ENCODE results near the gene GOLGA6L2. TPM values are rescaled to one million over a fixed set of nuclear protein-coding genes. Genes with fewer than 3 reads are reported as not detected.

GOLGA6L2 gene
- total and polyA plus RNA-seq, 2 of the 8 experiments (the other 6 are each of a cell fraction or from before 2014, with no cell fraction given) = not detected

DNA sequence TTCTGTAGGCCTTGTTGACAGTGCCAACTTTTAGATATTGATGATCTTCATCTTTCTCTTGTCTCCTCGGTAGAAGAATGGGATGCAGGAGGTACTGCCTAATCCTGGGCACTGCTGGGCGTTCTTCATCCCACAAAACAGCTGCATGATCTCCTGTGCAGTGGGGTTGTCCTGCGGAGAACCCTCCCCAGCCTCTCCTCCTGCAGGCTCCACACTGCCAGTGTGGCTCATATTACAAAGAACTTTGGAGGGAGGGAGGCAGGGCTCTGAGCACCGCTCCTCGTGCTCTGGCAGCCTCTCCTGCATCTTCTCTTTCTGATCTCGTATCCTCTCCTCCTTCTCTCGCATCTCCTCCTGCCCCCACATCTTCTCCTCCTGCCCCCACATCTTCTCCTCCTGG lies 7.5 kb downstream of the GOLGA6L2 start:
- no peak overlapping the region for H3K23ac ChIP-seq (ENCODE audit: insufficient read length)
- H3K9ac ChIP-seq (replicated peaks in 1 of 4; ENCODE audit: extremely low read depth in 1 of 4, low read depth in 3 of 4, low read length in 3 of 4) = no peak overlapping the region
- no peak overlapping the region for H3K4me3 ChIP-seq (ENCODE audit: extremely low read depth in 1 of 4, insufficient read depth in 2 of 4, low read depth in 3 of 4, low read length in 4 of 4)
- H2BK12ac ChIP-seq (ENCODE audit: low read depth, low read length) = no peak overlapping the region
- TF ChIP-seq EZH2 (IDR thresholded peaks at IDR 0.05; ENCODE audit: low read depth, low read length, severe bottlenecking) = no peak
- H4K20me1 ChIP-seq (replicated peaks in 1 of 2; ENCODE audit: control insufficient read depth in 1 of 2, insufficient read depth in 2 of 2, low read length in 2 of 2) = no peaks in the 10 kb centered on the region
- H3K9me3 ChIP-seq (ENCODE audit: insufficient read depth in 2 of 2, low read depth in 1 of 2, low read length in 1 of 2) = peaks cover 19 to 44% of the 10 kb centered on the region in 2 experiments; a peak in 3 of 4 replicates
- no peak overlapping the region for H2AFZ ChIP-seq (ENCODE audit: low read length)
- H4K8ac ChIP-seq (ENCODE audit: extremely low read depth, insufficient read depth, low read length) = no peak overlapping the region
- no peaks in the 10 kb centered on the region for H3K4me1 ChIP-seq (replicated peaks in 1 of 4; ENCODE audit: control insufficient read depth in 3 of 4, insufficient read depth in 4 of 4, low read length in 3 of 4)
- H2BK120ac ChIP-seq (replicated peaks; ENCODE audit: low read depth, low read length) = no peak overlapping the region
- 86% methylated on average over 6 of the region's 7 CpGs; no CpG with 5 or more reads in 1 of the 2 experiments for WGBS, 2 experiments (ENCODE audit: extremely low coverage in 1 of 2, insufficient coverage in 1 of 2, insufficient read length in 1 of 2, insufficient replicate concordance in 2 of 2, low coverage in 1 of 2, low lambda C conversion rate in 2 of 2, missing lambda C conversion rate in 1 of 2)
- no peak overlapping the region for H2BK5ac ChIP-seq (ENCODE audit: low read depth, low read length)
- no peaks in the 10 kb centered on the region for H3K27me3 ChIP-seq (replicated peaks in 1 of 4; ENCODE audit: control insufficient read depth in 3 of 4, extremely low read depth in 1 of 4, insufficient read depth in 3 of 4, low read length in 3 of 4)
- no peak overlapping the region for H3K14ac ChIP-seq (ENCODE audit: insufficient read length)
- ChIA-PET CTCF (ENCODE audit: partially characterized antibody) (no interaction called here), POLR2A (ENCODE audit: partially characterized antibody) (no interaction called here)
- no peak overlapping the region for H3K56ac ChIP-seq (replicated peaks; ENCODE audit: insufficient read length, low read depth, low read length)
- DNase-seq (ENCODE audit: low read depth in 1 of 2, low spot score in 2 of 2) = no peak
- no peak overlapping the region for H4K5ac ChIP-seq (ENCODE audit: insufficient read length, low read depth, low read length)
- no peak overlapping the region for H2BK20ac ChIP-seq (ENCODE audit: low read length)
- H3K36me3 ChIP-seq (ENCODE audit: control insufficient read depth in 2 of 4, insufficient read depth in 4 of 4, low read length in 3 of 4) = no peaks in the 10 kb centered on the region
- H3K18ac ChIP-seq (ENCODE audit: extremely low read depth, low read length) = no peak overlapping the region
- H3K79me2 ChIP-seq (ENCODE audit: control insufficient read depth in 1 of 2, insufficient read depth in 2 of 2, low read length in 2 of 2) = no peaks in the 10 kb centered on the region
- H2BK15ac ChIP-seq (ENCODE audit: low read length) = no peak overlapping the region
- no peak overlapping the region for H3K4ac ChIP-seq (replicated peaks; ENCODE audit: insufficient read length, low read depth, low read length)
- H3K79me1 ChIP-seq (ENCODE audit: low read depth, low read length) = no peaks in the 10 kb centered on the region
- H3K23me2 ChIP-seq (ENCODE audit: low read depth, low read length) = no peaks in the 10 kb centered on the region
- no peak overlapping the region for H4K91ac ChIP-seq (replicated peaks; ENCODE audit: insufficient read length, low read length)
- no peak overlapping the region for H3K27ac ChIP-seq (ENCODE audit: low read depth, low read length)
- no peak for FAIRE-seq
- H3K4me2 ChIP-seq (ENCODE audit: insufficient read depth in 1 of 2, low read depth in 2 of 2, low read length in 2 of 2) = no peak overlapping the region
- no peak overlapping the region for H2AK5ac ChIP-seq (ENCODE audit: low read depth, low read length)

Data from H1 (cell line).